Trophoblast cell (in vitro differentiated cells and primary cell): ENCODE data around the gene CERS6.

ENCODE experiments used
- DNase-seq, 2 donors: peaks; one replicate each; pipeline ENCODE4 v3.0.0-alpha.2; 2016
- H2AFZ ChIP-seq: 2 replicates; pipeline ENCODE4 v1.6.1; 2013; ENCODE audit warnings: low read length, moderate library complexity, mild to moderate bottlenecking; ENCODE audit not compliant: insufficient read depth, poor library complexity
- H2AK5ac ChIP-seq: 2 replicates; pipeline ENCODE4 v1.6.1; 2013; ENCODE audit warnings: mild to moderate bottlenecking, low read length
- H2BK120ac ChIP-seq: 2 replicates; pipeline ENCODE4 v1.6.1; 2013; ENCODE audit warnings: low read length, mild to moderate bottlenecking, moderate library complexity; ENCODE audit not compliant: insufficient read depth, poor library complexity
- H2BK12ac ChIP-seq: 2 replicates; pipeline ENCODE4 v1.6.1; 2013; ENCODE audit warnings: mild to moderate bottlenecking, low read length, moderate library complexity
- H2BK5ac ChIP-seq: 2 replicates; pipeline ENCODE4 v1.6.1; 2013; ENCODE audit warnings: low read length, low read depth, moderate library complexity, mild to moderate bottlenecking; ENCODE audit not compliant: poor library complexity
- H3K14ac ChIP-seq: 2 replicates; pipeline ENCODE4 v1.6.1; 2013; ENCODE audit warnings: mild to moderate bottlenecking, low read length
- H3K18ac ChIP-seq: 2 replicates; pipeline ENCODE4 v1.6.1; 2013; ENCODE audit warnings: mild to moderate bottlenecking, low read length
- H3K23ac ChIP-seq: 2 replicates; pipeline ENCODE4 v1.6.1; 2013; ENCODE audit warnings: low read length
- H3K27ac ChIP-seq: 2 replicates; pipeline ENCODE4 v1.5.1; 2013; ENCODE audit warnings: low read depth, mild to moderate bottlenecking, inconsistent platforms, low read length, moderate library complexity
- H3K27me3 ChIP-seq: 2 replicates; pipeline ENCODE4 v1.6.1; 2013; ENCODE audit warnings: inconsistent platforms, mild to moderate bottlenecking, low read length, moderate library complexity; ENCODE audit not compliant: insufficient read depth
- H3K36me3 ChIP-seq, 2 experiments: 1 replicate in 1 of 2; 2 replicates in 1 of 2; pipeline ENCODE4 v1.6.1; 2013; ENCODE audit warnings: low read length in 2 of 2, mild to moderate bottlenecking in 2 of 2, moderate library complexity in 1 of 2; ENCODE audit not compliant: insufficient read depth in 2 of 2, control insufficient read depth in 1 of 2
- H3K4ac ChIP-seq: 2 replicates; pipeline ENCODE4 v1.6.1; 2013; ENCODE audit warnings: low read depth, mild to moderate bottlenecking, low read length, moderate library complexity
- H3K4me1 ChIP-seq, 2 experiments: 1 replicate in 1 of 2; 2 replicates in 1 of 2; pipeline ENCODE4 v1.6.1; 2013; ENCODE audit warnings: low read length in 2 of 2, mild to moderate bottlenecking in 2 of 2, moderate library complexity in 1 of 2; ENCODE audit not compliant: insufficient read depth in 2 of 2, control insufficient read depth in 1 of 2
- H3K4me2 ChIP-seq: 2 replicates; pipeline ENCODE4 v1.6.1; 2013; ENCODE audit warnings: inconsistent platforms, mild to moderate bottlenecking, low read length, moderate library complexity
- H3K4me3 ChIP-seq: 2 replicates; pipeline ENCODE4 v1.5.1; 2013; ENCODE audit warnings: mild to moderate bottlenecking, low read depth, low read length, inconsistent platforms
- H3K79me1 ChIP-seq: one replicate; pipeline ENCODE4 v1.6.1; 2013; ENCODE audit warnings: low read length
- H3K79me2 ChIP-seq: 2 replicates; pipeline ENCODE4 v1.6.1; 2013; ENCODE audit warnings: low read length, mild to moderate bottlenecking; ENCODE audit not compliant: control insufficient read depth, insufficient read depth, poor library complexity
- H3K9ac ChIP-seq: 2 replicates; pipeline ENCODE4 v1.6.1; 2013; ENCODE audit warnings: mild to moderate bottlenecking, low read length
- H3K9me3 ChIP-seq: 2 replicates; pipeline ENCODE4 v1.6.1; 2013; ENCODE audit warnings: low read depth, mild to moderate bottlenecking, control low read depth, inconsistent platforms, low read length; ENCODE audit not compliant: insufficient read depth
- H4K12ac ChIP-seq: 2 replicates; pipeline ENCODE4 v1.6.1; 2013; ENCODE audit warnings: low read depth, mild to moderate bottlenecking, low read length, moderate library complexity
- H4K8ac ChIP-seq: 2 replicates; pipeline ENCODE4 v1.6.1; 2013; ENCODE audit warnings: low read depth, mild to moderate bottlenecking, low read length, moderate library complexity
- H4K91ac ChIP-seq: one replicate; pipeline ENCODE4 v1.6.1; 2013; ENCODE audit warnings: low read depth, mild to moderate bottlenecking, low read length, moderate library complexity
- WGBS: extraction: QIAGEN DNeasy Blood & Tissue Kit; methylation state at CpG from one replicate; pipeline ENCODE4 v1.1.7; 2013; ENCODE audit warnings: missing lambda C conversion rate; ENCODE audit not compliant: insufficient read length, insufficient coverage; ENCODE audit errors: extremely low coverage; 5-methylcytosine and 5-hydroxymethylcytosine counted together

Gene CERS6

DNA sequence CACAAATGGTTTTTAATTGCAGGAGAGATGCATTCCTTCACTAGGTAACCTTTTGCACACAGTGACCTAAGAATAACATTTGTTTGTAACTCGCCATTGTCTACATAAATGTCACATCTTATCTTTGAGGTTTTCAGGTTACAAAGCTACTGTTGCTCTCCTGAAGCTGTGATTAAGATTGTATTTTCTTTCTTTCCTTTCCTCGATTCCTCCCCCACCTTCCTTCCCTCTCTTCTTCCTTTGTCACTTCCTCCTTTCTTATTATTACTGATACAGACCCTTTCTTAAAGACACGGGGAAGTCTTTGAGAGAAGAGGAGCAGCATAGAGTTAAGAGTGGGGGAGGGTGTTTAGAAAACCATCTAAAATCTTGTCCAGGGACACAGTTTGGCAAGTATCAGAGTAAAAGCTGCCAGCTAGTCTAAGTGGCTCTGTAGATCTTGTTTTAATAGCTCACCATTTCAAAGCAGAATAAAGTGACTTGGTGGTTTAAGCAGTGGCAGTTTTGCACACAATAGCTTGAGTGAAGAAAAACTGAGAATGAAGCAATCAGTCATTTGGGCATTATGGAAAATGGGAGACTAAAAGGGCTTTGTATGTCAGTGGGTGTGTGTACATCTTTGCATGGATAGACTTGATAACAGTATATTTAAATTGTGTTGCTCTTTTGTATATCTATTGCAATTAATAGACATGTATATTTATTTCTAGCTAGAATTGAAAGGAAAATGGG lies 10.9 kb downstream of the CERS6 start:
- H3K4me2 ChIP-seq = peak overlapping the region; percentile 27
- no peak overlapping the region for H3K4me3 ChIP-seq
- H3K27ac ChIP-seq = no peak overlapping the region
- no peak overlapping the region for H2BK12ac ChIP-seq
- H4K12ac ChIP-seq = no peak overlapping the region
- no peaks in the 10 kb centered on the region for H3K36me3 ChIP-seq
- no peak overlapping the region for H3K14ac ChIP-seq
- H2BK5ac ChIP-seq = no peak overlapping the region
- no peak overlapping the region for H3K9ac ChIP-seq
- no peak overlapping the region for H3K23ac ChIP-seq
- H3K79me1 ChIP-seq = no peaks in the 10 kb centered on the region
- DNase-seq = no peak
- H2BK120ac ChIP-seq = no peak overlapping the region
- no peak overlapping the region for H3K18ac ChIP-seq
- H4K8ac ChIP-seq = no peak overlapping the region
- peaks cover 3% of the 10 kb centered on the region for H3K79me2 ChIP-seq
- H3K4me1 ChIP-seq = peaks cover 6 to 15% of the 10 kb centered on the region in 2 experiments
- no peak overlapping the region for H2AFZ ChIP-seq
- no peak overlapping the region for H3K4ac ChIP-seq
- no peaks in the 10 kb centered on the region for H3K27me3 ChIP-seq
- WGBS = no CpG with 5 or more reads among the region's 3 CpGs
- no peak overlapping the region for H4K91ac ChIP-seq
- no peak overlapping the region for H2AK5ac ChIP-seq
- no peaks in the 10 kb centered on the region for H3K9me3 ChIP-seq

DNA sequence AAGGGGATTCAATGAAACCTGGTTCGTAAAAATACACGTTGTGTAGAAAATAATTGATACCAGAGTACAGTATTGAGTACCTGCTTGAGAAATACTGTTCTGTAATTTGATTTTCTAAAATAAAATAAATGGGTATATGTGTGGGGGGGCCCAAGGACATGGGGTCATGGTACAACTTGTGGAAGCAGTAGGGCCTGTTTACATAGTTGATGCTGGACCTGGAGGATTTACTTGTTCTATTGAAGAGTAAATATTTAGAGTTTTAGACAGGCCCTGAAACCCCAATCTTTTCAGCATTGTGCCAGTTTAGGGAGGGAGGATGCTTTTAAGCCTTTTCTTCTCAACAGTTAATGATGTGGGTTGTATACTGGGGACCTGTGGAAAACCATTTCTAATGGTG lies 11.7 kb downstream of the CERS6 start:
- H3K4me3 ChIP-seq = no peak overlapping the region
- no peak overlapping the region for H3K4ac ChIP-seq
- H3K79me2 ChIP-seq = no peaks in the 10 kb centered on the region
- no peak overlapping the region for H2BK120ac ChIP-seq
- H3K27me3 ChIP-seq = no peaks in the 10 kb centered on the region
- H4K12ac ChIP-seq = no peak overlapping the region
- H3K18ac ChIP-seq = no peak overlapping the region
- no peak overlapping the region for H3K14ac ChIP-seq
- no peak for DNase-seq
- no peaks in the 10 kb centered on the region for H3K9me3 ChIP-seq
- no peak overlapping the region for H2BK5ac ChIP-seq
- H4K8ac ChIP-seq = no peak overlapping the region
- no peak overlapping the region for H3K4me2 ChIP-seq
- no peak overlapping the region for H3K27ac ChIP-seq
- no peak overlapping the region for H4K91ac ChIP-seq
- WGBS = no CpG with 5 or more reads among the region's 2 CpGs
- no peak overlapping the region for H3K9ac ChIP-seq
- H2AFZ ChIP-seq = no peak overlapping the region
- H2AK5ac ChIP-seq = no peak overlapping the region
- no peak overlapping the region for H2BK12ac ChIP-seq
- no peak overlapping the region for H3K23ac ChIP-seq
- H3K79me1 ChIP-seq = no peaks in the 10 kb centered on the region
- H3K4me1 ChIP-seq = peaks cover 6 to 15% of the 10 kb centered on the region in 2 experiments
- no peaks in the 10 kb centered on the region for H3K36me3 ChIP-seq

DNA sequence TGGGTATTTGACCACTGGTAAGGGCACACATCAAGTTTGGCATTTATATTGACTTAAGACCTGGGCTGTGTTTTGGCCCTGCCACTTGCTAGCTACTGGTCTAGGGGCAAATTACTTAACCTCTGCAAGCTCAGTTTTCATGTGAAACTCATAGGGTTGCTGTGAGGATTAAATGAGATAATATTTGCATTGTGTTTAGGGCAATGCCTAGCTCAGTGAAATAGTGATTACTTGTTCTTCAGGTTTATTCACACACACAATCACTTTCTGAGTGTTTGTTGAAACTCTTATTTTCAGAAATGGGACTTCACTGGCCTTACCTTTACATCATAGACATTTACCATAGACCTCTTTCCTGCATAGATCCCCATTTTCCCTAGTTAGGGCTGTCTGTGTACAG lies 12.3 kb downstream of the CERS6 start:
- H3K18ac ChIP-seq = no peak overlapping the region
- H3K4ac ChIP-seq = no peak overlapping the region
- DNase-seq = no peak
- no peak overlapping the region for H4K91ac ChIP-seq
- no peak overlapping the region for H2BK5ac ChIP-seq
- no peak overlapping the region for H2BK12ac ChIP-seq
- H2AFZ ChIP-seq = no peak overlapping the region
- peaks cover 6 to 15% of the 10 kb centered on the region in 2 experiments for H3K4me1 ChIP-seq
- no peak overlapping the region for H2BK120ac ChIP-seq
- H3K27ac ChIP-seq = no peak overlapping the region
- no peak overlapping the region for H3K23ac ChIP-seq
- no peak overlapping the region for H3K14ac ChIP-seq
- H2AK5ac ChIP-seq = no peak overlapping the region
- H3K4me2 ChIP-seq = no peak overlapping the region
- no peak overlapping the region for H4K8ac ChIP-seq
- no peaks in the 10 kb centered on the region for H3K36me3 ChIP-seq
- H3K4me3 ChIP-seq = no peak overlapping the region
- no peak overlapping the region for H3K9ac ChIP-seq
- no peaks in the 10 kb centered on the region for H3K79me1 ChIP-seq
- H3K27me3 ChIP-seq = no peaks in the 10 kb centered on the region
- H4K12ac ChIP-seq = no peak overlapping the region
- H3K9me3 ChIP-seq = no peaks in the 10 kb centered on the region
- no peaks in the 10 kb centered on the region for H3K79me2 ChIP-seq

- Histone ChIP-seq H3K18ac (no peak overlapping the region), H2BK5ac (no peak overlapping the region), H3K4ac (peak overlapping the region; percentile 40), H3K4me3 (no peak overlapping the region), H3K14ac (no peak overlapping the region), H3K27me3 (no peaks in the 10 kb centered on the region), H2AK5ac (no peak overlapping the region), H3K36me3 (no peaks in the 10 kb centered on the region), H2BK120ac (no peak overlapping the region), H3K4me2 (no peak overlapping the region), H4K91ac (no peak overlapping the region), H3K4me1 (peaks cover 6 to 15% of the 10 kb centered on the region in 2 experiments), H3K79me2 (no peaks in the 10 kb centered on the region), H2BK12ac (no peak overlapping the region), H3K79me1 (no peaks in the 10 kb centered on the region), H3K27ac (no peak overlapping the region), H3K9me3 (no peaks in the 10 kb centered on the region), H4K12ac (no peak overlapping the region), H4K8ac (no peak overlapping the region), H3K23ac (no peak overlapping the region), H3K9ac (no peak overlapping the region), H2AFZ (no peak overlapping the region)
- WGBS = no CpG with 5 or more reads among the region's 3 CpGs
- no peak for DNase-seq
Measured at GRCh38 chr2:168469281-168469988, 13.4 kb downstream of the CERS6 start.
